H1 (cell line): Measurements from ENCODE around the gene ECE2. TPM values are rescaled to one million over a fixed set of nuclear protein-coding genes. Genes with fewer than 3 reads are reported as not detected.

Experiments used
- ATF2 ChIP-seq: IDR thresholded peaks from 2 replicates; pipeline ENCODE4 v1.6.1; 2012; ENCODE audit warnings: low read length, inconsistent platforms
- BACH1 ChIP-seq: IDR thresholded peaks from 2 replicates; pipeline ENCODE4 v1.6.1; 2012; ENCODE audit warnings: low read length, improper control_type of control experiment
- CBX5 ChIP-seq: fragments of 300-800, 300-1000 bp; sonication (generic); IDR thresholded peaks from 2 replicates; pipeline ENCODE4 v1.7.1; 2016; ENCODE audit warnings: antibody characterized with exemption, low read length, low read depth
- CHD1 ChIP-seq: IDR thresholded peaks from 2 replicates; pipeline ENCODE4 v1.6.1; 2012; ENCODE audit warnings: low read depth, low read length, improper control_type of control experiment
- CHD2 ChIP-seq: IDR thresholded peaks from 2 replicates; pipeline ENCODE4 v1.6.1; 2012; ENCODE audit warnings: low read length, improper control_type of control experiment
- CREB1 ChIP-seq: IDR thresholded peaks from 2 replicates; pipeline ENCODE4 v1.6.1; 2012; ENCODE audit warnings: inconsistent platforms
- KDM1A ChIP-seq: fragments of 200-600, 300-600 bp; sonication (generic); IDR thresholded peaks from 2 replicates; pipeline ENCODE4 v1.7.1; 2016; ENCODE audit warnings: mild to moderate bottlenecking, low read length, borderline replicate concordance
- POU5F1 ChIP-seq: IDR thresholded peaks from 2 replicates; pipeline ENCODE4 v1.6.1; 2011; ENCODE audit warnings: low read depth, mild to moderate bottlenecking, low read length, moderate library complexity
- SIRT6 ChIP-seq: IDR thresholded peaks from one replicate; pipeline ENCODE4 v1.7.1; 2012; ENCODE audit warnings: low read length, inconsistent platforms
- SP1 ChIP-seq: IDR thresholded peaks from 2 replicates; pipeline ENCODE4 v1.6.1; 2011; ENCODE audit warnings: low read depth, low read length
- SUZ12 ChIP-seq: fragments of 200-600 bp; sonication (generic); IDR thresholded peaks from 2 replicates; pipeline ENCODE4 v1.6.1; 2012; ENCODE audit warnings: mild to moderate bottlenecking, inconsistent platforms, low read length, moderate library complexity, mixed read lengths
- TBP ChIP-seq: IDR thresholded peaks from 2 replicates; pipeline ENCODE4 v1.6.1; 2011; ENCODE audit warnings: low read depth, low read length, improper control_type of control experiment
- polyA plus RNA-seq, 7 experiments: library from polyadenylated mRNA; depleted of rRNA in 3 of 7; stranded (reverse) in 5 of 7; unstranded in 2 of 7; fragments of >200 nt in 5 of 7; fragments of 200-250 nt in 2 of 7; gene quantifications; 1 replicate in 5 of 7; 2 replicates in 1 of 7; 4 replicates in 1 of 7; pipeline versions ENCODE4 v1.2.1 to v1.2.3, GENCODE V29; 2011 to 2013; ENCODE audit warnings: missing spikeins in 2 of 7, mixed read lengths in 2 of 7
- total RNA-seq: library from RNA; stranded (reverse); fragmentation: NEBNext Ultra II Directional; extraction: Animal tissue kit (Norgen Biotek cat#: 25700); gene quantifications from 2 replicates; pipeline ENCODE4 v1.2.1, GENCODE V29; 2021

ECE2 gene
- total and polyA plus RNA-seq, 2 of the 8 experiments (the other 6 are each of a cell fraction or from before 2014, with no cell fraction given), result 0.44 to 0.86 TPM

GRCh38 chr3:184238246-184238818, 37.5 kb upstream of the ECE2 start (continued):
- TF ChIP-seq ATF2 (no peak), TBP (no peak), SP1 (no peak), CHD1 (no peak), BACH1 (no peak), CHD2 (no peak), CREB1 (no peak), KDM1A (no peak), CBX5 (no peak), SIRT6 (no peak), POU5F1 (no peak), SUZ12 (no peak)
